B cell (primary cell): ENCODE results near the gene TRABD2B.

Experiments
- EZH2 ChIP-seq: IDR thresholded peaks from 2 replicates; pipeline ENCODE4 v1.6.1; 2012; ENCODE audit warnings: borderline replicate concordance, low read depth, mild to moderate bottlenecking, moderate library complexity, low read length; ENCODE audit not compliant: insufficient read depth, poor library complexity, severe bottlenecking
- TF ChIP-seq, protein P1 (sequence below): fragments of 200-600 bp; IDR thresholded peaks from one replicate; pipeline ENCODE4 v1.8.0; 2022; ENCODE audit warnings: antibody characterized with exemption, mild to moderate bottlenecking

DNA sequence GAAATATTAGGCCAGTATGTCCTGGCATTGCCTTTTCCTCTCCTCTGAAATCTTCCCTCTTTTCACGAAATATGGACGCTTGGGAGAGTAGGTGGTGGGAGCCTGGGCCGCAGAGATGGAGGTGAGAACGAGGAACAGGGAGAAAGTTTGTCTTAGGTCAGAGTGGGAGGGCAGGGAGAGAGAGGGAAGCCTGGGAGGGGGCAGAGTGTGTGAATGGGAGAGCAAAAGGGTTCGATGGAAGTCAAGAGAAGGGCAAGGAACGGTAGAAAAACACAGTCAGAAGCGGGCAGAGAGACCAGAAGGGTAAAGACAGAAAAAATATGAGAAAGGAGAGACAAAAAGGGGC, 1.2 kb downstream of the TRABD2B start:
- TF ChIP-seq, protein P1, sequence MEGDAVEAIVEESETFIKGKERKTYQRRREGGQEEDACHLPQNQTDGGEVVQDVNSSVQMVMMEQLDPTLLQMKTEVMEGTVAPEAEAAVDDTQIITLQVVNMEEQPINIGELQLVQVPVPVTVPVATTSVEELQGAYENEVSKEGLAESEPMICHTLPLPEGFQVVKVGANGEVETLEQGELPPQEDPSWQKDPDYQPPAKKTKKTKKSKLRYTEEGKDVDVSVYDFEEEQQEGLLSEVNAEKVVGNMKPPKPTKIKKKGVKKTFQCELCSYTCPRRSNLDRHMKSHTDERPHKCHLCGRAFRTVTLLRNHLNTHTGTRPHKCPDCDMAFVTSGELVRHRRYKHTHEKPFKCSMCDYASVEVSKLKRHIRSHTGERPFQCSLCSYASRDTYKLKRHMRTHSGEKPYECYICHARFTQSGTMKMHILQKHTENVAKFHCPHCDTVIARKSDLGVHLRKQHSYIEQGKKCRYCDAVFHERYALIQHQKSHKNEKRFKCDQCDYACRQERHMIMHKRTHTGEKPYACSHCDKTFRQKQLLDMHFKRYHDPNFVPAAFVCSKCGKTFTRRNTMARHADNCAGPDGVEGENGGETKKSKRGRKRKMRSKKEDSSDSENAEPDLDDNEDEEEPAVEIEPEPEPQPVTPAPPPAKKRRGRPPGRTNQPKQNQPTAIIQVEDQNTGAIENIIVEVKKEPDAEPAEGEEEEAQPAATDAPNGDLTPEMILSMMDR, result no peak
- no peak for TF ChIP-seq EZH2
